GM18507 (cell line): ENCODE measurements around the gene S100A5.
A peak's percentile ranks its signal among the peaks of the same experiment; 100 is the strongest.

Experiments
- DNase-seq: peaks from one replicate; pipeline ENCODE4 v3.0.0; 2011; ENCODE audit warnings: low read depth; ENCODE audit not compliant: insufficient read length; ENCODE audit errors: extremely low spot score
- FAIRE-seq: peaks from 2 replicates; lab custom pipeline; 2011; peaks lifted over from hg19 to GRCh38; lab: Jason Lieb, UNC

Gene S100A5

DNA sequence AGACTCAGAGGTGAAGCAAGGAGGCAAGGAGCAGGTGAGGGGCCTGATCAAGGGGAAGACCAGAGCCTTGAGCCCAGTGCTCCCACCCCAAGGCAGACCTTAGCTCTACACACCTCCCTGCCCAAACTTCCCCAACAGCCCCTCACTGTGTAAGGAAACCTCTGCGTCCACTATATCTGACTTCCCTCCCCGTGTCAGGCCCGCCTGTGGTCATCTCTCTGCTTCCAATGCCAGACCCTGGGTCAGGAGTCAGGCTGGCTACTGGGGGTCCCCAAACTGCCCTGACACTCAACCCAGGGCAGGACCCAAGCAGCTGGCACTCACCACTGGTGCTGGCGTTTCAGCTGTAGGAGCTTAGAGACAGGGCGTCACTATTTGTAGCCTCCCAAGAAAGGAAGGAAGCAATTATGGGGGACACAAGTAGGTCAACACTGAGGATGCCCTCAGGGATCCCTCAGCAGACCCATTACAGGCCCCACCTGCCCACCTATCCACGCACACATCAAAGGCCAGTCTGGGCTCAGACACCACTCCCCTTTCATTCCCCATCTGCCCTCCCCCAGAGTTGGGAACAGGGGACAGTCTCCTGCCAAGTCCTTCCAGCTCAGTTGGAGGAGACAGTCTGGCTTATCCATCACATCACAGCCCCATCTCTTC is 9.1 kb upstream of the S100A5 start:
- no peak for FAIRE-seq
- DNase-seq, result no peak

DNA sequence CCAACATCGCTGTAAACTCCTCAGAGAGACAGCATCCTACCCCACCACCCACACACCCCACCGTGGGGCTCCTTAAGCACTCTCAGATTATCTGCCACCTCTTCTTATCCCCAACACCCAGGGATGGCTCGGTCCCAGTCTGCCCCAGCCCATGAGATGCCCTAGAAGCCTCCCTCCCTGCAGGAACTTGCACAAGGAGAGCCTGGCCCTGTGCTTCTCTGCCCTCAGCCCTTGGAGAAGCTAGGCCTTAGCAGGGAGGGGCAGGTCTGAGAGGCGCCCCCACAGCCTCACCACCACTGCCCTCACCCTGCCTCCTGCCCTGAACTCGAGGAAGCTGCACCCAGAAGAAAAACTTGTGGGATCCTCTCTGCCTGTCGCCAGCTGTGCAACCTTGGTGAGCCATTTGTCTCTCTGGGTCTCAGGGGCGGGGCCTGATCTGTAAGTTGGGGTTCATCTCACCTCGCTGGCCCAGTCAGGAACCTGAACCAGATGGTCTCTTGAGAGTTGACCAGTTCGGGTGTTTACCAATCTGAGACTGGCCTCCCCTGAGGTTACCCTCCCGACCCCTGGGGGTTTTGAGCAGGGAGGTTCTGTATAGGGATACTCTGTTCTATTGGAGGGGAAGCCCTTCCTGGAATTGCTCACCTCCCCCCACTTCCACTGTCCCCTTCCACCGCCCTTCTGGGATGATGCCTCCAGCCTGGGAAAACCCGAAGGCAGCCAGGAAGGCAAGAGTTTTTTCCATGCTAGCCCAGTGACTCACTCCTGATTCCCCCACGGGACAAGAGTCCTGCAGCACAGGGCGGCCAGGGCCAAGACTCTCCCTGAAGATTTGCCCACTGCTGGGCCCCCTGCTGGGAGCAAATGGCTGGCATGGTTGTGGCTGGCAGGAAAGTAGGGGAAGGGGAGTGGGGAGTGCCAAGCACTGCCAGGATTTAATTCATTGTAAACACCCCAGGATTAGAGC is 8.3 kb upstream of the S100A5 start, which contains the start of gene S100A3:
TSS of gene S100A3 (minus strand) at position 537 of the 967 bp plus-strand sequence. CDS start 773 bp downstream, outside the sequence.
- FAIRE-seq (no peak), DNase-seq (no peak)

DNA sequence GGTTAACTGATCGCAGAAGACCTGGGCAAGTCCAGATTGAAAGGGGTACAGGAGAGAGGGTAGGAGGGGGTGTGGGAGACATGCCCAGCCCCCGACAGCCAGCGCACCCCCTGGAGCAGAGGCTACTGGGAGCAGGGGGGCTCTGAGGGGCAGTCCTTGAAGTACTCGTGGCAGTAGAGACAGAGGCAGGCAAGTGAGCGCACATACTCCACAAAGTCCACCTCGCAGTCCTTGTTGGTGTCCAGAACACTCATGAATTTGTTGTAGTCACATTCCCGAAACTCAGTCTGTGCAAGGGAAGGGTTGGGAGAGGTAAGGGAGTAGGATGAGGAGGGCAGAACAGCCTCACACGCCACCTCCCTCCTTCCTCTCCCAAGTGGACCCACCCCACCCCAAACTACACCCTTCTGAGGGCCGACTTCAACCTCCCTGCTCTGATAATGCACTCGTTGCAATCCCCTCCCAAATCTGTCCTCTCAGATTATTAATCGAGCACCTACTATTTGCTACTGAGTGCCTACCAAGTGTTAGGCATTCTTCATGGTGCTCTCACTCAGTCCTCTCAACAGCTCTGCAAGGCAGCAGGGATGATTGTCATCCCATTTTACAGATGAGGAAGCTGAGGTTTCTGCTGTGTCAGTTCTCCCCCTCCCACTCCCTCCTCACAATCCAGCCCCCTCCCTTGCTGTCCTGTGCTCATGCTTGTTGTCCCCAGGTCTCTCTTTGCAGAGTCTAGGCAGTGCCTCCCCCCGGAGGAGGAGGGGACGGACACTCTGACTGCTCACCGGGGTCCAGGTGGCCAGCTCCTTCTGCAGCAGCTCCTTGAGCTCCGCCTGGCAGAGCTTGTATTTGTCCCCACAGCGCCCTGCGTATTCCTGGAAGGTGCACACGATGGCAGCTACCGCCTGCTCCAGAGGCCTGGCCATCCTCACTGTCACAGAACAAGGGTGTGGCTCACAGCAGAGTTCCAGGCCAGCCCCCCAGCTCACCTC is 7.1 kb upstream of the S100A5 start:
- FAIRE-seq (no peak), DNase-seq (no peak)

DNA sequence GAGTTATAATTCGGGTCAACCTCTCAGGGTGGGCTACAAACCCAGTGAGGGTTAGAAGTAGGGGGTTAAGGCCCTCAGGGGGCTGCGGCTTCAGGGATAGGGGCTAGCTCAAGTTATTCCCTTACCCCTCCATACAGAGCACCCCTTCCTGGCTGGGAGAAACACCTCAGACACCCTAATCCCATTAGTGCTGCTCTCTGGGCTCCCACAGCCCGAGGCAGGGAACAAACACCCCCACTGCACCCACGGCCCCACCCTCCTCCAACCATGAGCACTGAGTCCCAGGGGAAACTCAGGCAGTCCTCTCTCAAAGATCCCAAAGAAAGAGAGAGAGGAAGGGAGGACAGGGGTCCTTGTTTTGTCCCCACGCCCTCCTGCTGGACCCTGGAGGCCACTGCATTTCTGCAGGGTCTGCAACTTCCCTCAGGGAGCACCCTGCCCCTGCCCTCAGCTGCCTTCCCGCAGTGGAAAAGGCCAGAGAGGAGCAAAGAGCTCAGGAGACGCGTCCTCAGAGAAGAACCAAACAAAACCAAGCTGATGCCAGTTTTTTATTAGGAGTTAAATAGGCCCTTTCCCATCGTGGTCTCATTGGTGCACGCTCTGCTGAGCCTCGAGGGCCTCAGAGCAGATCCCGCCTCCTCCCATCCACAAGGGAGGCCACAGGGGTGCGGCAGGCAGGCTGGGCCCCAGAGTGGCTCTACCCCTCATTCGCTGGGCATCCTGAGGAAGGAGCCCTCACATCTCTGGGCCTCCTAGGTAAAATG is 6.2 kb upstream of the S100A5 start:
- DNase-seq (no peak), FAIRE-seq (no peak)

DNA sequence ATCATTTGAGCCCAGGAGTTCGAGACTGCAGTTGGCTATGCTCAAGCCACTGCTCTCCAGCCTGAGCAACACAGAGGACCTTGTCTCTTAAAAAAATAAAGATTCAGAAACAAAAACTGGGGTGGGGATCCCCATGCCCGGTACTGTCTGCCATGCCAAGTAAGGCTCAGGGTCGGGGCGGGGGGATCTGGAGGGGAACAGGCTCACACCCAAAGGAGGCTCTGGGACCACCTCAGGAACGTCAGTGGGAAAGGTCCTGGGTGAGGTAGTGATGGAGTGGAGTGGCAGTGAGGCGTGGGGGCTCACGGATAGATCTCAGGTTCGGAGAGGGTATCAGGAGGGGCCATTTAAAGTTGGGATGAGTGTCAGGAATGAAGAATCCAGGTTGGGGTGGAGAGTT is 5.6 kb upstream of the S100A5 start:
- DNase-seq, result no peak
- no peak for FAIRE-seq

DNA sequence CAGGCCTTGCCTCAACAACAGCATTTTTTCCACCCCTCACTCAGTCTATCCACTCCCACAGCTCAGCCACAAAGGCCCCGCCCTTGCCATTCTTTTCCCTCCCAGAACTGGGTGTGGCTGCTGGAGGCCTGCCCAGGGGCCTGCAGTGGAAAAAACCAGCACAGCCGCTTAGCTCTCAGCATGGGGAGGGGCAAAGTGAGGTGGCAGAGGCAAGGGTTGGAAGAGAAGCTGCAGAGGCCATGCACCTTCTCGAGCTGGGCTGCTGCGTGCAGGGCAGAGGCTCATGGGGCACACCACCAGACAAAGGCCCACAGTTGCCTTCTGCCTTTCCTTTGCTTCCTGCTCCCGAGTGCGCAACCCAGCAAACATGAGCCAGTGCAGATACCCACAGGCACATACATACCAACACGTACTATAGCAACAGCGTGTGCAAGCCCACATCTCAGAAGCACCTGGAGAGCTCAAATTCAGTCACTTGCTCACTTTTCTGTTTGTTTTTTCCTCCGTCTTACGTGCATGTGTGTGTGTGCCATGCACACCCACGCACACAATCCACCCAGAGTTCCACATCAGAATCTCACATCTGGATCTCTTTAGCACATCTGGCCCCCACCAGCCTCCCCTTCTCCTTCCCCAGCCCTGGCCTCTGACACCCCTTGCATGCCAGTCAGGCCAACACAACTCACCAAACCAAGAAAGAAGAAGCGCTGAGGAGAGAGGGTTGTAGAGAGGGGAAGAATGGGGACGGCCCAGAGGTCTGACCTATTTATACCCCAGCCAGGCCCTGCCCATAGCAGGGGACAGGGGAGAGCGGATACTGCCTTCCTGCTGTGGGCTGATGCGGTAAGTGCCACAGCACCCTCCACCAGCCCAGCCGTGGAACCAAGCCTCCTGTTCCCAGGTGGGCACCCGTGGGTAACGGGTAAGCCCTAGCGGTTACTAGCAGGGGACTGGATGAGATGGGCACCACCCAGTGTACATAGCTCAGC is 4.6 kb upstream of the S100A5 start, which contains the start of gene S100A4:
TSS of gene S100A4 (minus strand) at position 740 of the 989 bp plus-strand sequence. CDS start 1,012 bp downstream, outside the sequence.
- no peak for DNase-seq
- FAIRE-seq, result peak; percentile 46

DNA sequence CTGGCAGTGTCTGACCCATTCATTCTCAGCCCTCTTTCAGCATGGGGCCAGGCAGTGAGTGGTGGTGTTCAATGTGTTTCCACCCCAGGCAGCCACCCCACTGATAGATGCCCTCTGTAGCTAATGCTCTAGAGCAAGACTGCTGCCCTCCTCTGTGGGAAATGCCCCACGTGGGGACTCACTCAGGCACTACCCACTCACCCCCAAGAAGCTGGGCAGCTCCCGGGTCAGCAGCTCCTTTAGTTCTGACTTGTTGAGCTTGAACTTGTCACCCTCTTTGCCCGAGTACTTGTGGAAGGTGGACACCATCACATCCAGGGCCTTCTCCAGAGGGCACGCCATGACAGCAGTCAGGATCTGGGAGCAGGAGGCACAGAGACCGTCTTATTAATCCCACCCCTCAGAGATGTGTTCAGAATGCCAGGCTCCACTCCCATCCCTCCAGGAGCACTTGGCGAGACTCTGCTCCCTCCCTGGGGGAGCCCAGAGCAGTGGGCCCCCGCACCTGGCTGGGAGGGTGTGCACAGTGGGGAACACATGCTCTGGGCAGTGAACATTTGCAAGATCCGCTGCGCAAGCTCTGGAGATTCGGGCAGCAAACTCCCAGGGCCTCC is 3.8 kb upstream of the S100A5 start:
- no peak for FAIRE-seq
- no peak for DNase-seq

DNA sequence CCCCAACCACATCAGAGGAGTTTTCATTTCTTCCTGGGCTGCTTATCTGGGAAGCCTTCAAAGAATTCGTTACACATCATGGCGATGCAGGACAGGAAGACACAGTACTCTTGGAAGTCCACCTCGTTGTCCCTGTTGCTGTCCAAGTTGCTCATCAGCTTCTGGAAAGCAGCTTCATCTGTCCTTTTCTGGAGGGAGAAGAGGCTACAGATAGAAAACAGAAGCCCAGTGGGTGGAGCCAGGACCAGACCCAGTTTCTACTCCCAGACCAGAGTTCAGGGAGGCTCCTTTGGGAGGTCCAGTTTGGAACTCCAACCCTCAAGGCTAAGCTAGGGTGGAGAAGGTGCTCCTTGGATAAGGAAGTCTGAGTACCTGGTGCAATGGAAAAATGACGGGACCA is 3.0 kb upstream of the S100A5 start:
- DNase-seq (no peak), FAIRE-seq (no peak)

DNA sequence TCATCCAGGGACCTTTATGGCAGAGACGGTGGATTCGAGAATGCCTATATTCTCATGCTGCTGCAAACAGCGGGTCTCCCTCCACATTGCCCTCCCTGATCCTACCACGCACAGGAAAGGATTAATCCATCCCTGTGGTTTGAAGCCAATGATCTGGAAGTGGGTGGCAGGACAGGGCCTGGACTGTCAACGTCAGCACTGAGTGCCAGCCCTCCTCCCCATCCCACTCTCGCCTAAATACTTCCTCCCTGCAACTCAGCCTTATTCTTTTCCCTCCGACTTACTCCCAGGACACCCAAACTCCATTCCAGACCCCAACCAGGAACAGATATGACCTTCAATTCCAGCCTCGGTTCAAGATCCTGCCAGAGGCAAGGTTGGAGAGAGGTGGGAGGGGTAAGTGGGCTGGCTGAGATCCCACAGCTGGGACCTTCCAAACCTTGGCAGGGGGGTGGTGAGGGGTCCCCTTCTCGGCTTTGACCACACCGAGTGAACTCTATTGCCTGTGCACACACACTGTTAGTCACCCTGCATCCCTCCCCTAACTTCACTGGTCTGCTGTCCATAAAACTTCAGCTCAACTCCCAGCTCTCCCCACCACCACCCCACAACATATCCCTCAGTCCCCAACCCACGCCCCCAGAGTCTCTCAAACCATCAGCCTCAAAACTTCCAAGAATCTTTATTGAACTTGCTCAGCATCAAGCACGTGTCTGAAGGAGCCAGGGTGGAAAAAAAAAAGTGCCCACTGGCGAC is 2.4 kb upstream of the S100A5 start:
- DNase-seq, result no peak
- no peak for FAIRE-seq

DNA sequence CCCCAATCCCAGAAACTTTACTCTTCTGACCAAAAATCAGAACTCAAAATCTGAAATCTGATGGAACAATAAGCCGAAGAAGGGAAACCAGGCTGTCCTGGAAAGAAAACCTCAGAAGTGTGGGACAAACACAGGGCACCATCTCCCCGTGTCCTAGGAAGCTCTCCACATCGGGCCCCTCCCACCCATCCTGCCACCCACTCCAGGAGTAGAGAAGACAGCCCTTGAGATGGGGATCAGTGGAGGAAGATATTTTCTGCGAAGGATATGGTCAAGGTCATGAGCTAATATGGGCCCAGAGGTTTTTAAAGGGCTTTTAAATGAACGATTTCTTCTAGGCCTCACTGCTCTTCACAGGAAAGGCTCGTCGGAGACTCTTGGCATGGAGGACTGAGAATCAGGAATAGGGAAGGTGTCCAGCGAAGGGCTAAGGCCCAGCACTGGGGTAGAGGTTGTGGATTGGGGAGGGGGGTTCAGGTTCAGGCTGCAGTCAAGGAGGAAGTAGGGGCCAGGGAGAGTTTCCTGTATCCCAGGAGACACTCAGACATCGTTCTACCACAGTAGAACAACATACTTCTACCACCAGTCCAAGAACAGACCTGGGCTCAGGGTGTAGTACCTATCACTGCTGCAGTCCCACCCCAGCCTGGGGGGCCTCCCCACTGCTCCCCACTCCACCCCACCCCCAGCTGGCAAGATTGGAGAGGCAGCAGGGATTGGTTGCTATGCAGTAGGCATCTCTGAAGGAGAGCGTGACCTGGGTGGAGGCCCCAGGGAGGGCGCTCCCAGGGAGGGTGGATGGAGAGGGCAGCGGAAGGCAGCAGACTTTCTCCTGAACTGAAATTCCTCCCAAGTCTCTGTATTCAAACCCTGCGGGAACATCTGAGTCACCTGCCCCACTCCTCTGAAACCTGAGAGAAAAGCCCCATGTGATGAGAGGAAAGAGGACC is 1.2 kb upstream of the S100A5 start:
- no peak for DNase-seq
- FAIRE-seq, result no peak

DNA sequence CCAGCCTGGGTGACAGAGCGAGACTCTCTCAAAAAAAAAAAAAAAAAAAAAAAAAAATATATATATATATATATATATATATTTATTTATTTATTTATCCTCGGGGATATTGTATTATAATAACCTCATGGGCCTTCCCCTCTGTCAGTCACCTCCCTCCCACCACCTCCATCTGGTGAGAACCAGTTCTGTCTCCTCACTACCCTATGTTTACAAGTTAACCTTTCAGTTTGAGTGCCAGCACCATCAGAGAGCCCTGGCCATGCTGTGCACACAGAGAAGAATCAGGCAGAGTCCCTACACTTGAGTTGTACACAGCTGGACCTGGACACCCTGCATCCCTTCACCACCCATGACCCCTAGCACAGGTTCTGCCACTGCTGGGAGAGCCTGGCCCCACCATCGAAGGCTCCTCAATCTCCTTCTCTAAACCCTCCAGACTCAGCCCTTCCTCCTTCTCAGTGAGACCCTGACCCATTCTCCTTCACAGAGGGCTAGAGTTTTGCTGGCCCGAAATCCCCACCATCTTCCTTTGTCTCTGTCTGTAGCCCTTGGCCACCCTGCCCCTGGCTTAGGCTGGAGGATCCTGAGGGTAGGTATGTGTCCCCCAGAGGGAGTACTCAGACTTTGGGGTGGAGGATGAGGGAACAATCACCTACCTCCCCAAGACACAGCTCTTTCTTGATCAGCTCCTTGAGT is 1.2 kb downstream of the S100A5 start:
- FAIRE-seq (no peak), DNase-seq (no peak)

DNA sequence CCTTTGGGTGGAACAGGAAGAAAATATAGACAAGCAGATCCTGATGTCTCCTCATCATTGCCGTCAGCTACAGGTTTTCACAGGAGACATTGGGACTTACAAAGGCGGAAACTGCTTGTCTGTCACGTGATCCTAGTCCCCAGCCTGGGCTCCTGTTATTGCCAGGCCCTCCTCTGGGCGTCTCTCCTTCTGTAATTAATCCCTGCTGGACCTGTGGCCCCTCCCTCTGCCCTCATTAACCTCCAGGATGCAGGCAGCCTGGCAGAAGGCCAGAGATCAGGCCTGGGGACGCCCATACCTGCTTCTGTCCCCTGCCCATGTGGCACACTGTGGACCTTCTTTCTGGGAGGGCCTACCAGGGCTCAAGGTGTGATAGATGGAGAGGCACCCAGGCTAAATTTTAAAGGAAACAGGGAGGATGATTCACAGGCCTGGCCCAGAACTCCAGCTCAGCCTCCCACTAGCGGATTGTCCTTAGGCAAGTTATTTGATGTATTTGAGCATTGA is 2.4 kb downstream of the S100A5 start:
- no peak for DNase-seq
- no peak for FAIRE-seq

DNA sequence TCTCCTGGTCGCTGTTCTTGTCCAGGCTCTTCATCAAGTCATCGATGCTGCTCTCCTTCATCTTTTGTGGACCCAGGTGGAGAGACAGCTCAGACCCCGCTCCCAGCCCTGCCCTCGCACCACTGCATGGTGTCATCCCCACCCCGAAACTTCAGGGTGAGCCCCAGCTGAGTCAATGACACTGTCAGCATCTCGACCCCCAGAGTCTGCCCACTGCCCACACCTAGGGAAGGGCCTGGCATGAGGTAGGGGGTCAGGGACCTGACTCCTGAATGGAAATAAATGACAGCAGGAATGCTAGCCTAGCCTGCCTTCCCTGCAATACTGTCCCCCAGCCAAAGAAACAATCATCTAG is 3.4 kb downstream of the S100A5 start:
- no peak for DNase-seq
- FAIRE-seq, result no peak

DNA sequence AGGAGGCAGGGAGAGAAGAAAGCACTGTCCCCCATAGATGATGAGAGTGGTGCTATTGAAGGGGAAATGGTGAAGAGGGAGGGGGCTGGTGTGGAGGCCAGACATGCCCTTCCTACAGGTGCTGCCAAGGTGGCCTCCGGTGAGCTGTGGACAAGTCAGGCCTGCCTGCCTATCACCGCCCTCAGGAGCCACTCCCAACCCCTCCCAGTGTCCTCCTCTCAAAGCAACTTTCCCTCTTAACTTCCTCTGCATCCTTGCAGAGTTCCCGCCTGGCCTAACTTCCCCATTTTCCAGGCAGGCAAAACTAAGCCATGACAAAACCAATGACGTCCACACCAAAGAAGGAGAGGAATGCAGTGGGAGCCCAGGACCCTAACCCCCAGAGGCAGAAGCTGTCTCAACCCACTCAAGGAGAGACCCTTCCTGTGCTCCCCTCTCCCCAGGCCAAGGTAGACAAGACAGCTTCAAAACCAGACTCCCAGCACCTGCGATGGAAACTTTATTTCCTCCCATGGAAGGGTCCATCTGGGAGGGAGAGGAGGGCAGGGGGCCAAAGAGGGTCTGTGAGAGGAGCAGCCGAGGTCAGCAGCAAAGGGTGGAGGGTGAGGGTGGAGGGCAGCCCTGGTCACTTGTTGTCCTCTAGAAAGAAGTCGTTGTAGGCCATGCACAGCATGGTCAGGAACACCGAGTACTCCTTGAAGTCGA is 3.9 kb downstream of the S100A5 start:
- no peak for DNase-seq
- FAIRE-seq, result no peak
